Gastroesophageal sphincter (tissue), 4 donors: Measurements from ENCODE around the gene RARRES1. TPM values are rescaled to one million over a fixed set of nuclear protein-coding genes. Genes with fewer than 3 reads are reported as not detected.
"Not testable (repeated sequence)": the region's sequence is repeated elsewhere in the genome, so short reads cannot be mapped to it uniquely, and the experiment has no call there.

Experiments used
- ATAC-seq: fragments of 150-250 bp; one replicate; pipeline ENCODE4 v1.9.1; 2016; ENCODE audit warnings: mild to moderate bottlenecking, moderate library complexity
- H3K27ac ChIP-seq, 4 donors: fragments of 200-600 bp; sonication (generic) in 3 of 4; 1 replicate in 3 of 4; 2 replicates in 1 of 4; pipeline ENCODE4 v1.5.1; 2016 to 2019
- H3K27me3 ChIP-seq: fragments of 200-600 bp; sonication (generic); one replicate; pipeline ENCODE4 v1.5.1; 2019
- H3K36me3 ChIP-seq, 2 donors: fragments of 200-600 bp; sonication (generic); one replicate each; pipeline ENCODE4 v1.5.1; 2019; ENCODE audit warnings: control low read depth in 1 of 2
- H3K4me1 ChIP-seq, 3 donors: fragments of 200-600 bp; sonication (generic); 1 replicate in 2 of 3; 2 replicates in 1 of 3; pipeline ENCODE4 v1.5.1; 2016 to 2019; ENCODE audit warnings: control low read depth in 2 of 3
- H3K4me3 ChIP-seq, 2 donors: fragments of 200-600 bp; sonication (generic); one replicate each; pipeline ENCODE4 v1.5.1; 2019; ENCODE audit warnings: mild to moderate bottlenecking in 1 of 2, moderate library complexity in 1 of 2
- H3K9me3 ChIP-seq, 3 donors: fragments of 200-600 bp; sonication (generic); one replicate each; pipeline ENCODE4 v1.5.1; 2017 to 2019; ENCODE audit warnings: control low read depth in 2 of 3
- CTCF ChIP-seq, 4 experiments: fragments of 200-600 bp in 2 of 4; fragments of 450-650 bp in 2 of 4; sonication (generic) in 1 of 4; IDR thresholded peaks; one replicate each; pipeline ENCODE4 v1.5.1; 2017 to 2019; ENCODE audit warnings: antibody characterized with exemption in 4 of 4, mild to moderate bottlenecking in 2 of 4, moderate library complexity in 2 of 4
- EP300 ChIP-seq: sonication (generic); formaldehyde crosslinking; IDR thresholded peaks from one replicate; pipeline ENCODE4 v1.6.1; 2017; ENCODE audit warnings: antibody characterized with exemption, mild to moderate bottlenecking
- POLR2A ChIP-seq, 2 donors: fragments of 450-650 bp; IDR thresholded peaks; one replicate each; pipeline ENCODE4 v1.6.1; 2017; ENCODE audit warnings: antibody characterized with exemption in 2 of 2, mild to moderate bottlenecking in 2 of 2, moderate library complexity in 1 of 2
- POLR2AphosphoS5 ChIP-seq: sonication (generic); formaldehyde crosslinking; IDR thresholded peaks from one replicate; pipeline ENCODE4 v1.6.1; 2017; ENCODE audit warnings: antibody characterized with exemption
- WGBS, 2 donors: methylation state at CpG; one replicate each; pipeline ENCODE4 v1.1.5; 2018; ENCODE audit warnings: low coverage in 1 of 2; 5-methylcytosine and 5-hydroxymethylcytosine counted together
- total RNA-seq, 4 donors: library from RNA; depleted of rRNA; stranded (reverse); fragments of >200 nt; gene quantifications; one replicate each; pipeline ENCODE4 v1.1.0, GENCODE V29; 2016

The RARRES1 gene
- total RNA-seq, 4 donors from 2014 or later = 4.8 to 110 (median 42.7) TPM

DNA sequence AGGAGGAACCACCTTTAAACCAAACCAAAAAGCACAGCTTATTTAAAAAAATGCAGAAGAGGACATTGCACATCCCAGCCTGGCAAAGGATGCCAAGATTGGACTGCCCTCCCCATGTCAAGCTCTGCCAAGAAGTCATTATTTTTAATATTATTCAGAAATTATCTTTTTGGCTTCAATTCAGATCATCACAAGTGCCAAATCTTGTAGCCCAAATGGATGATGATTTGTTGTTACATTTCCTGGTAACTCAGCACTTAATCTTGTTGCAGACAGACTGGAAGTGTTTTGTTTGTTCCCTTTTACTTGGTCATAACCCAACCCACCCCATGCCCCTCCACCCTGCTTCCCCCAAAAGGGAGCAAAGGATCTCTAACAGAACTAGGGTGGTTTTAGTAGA is 31.7 kb downstream of the RARRES1 start:
- TF ChIP-seq POLR2AphosphoS5 = peak; percentile 49
- no peak for TF ChIP-seq POLR2A (IDR thresholded peaks at IDR 0.05)
- no peak for TF ChIP-seq EP300
- Histone ChIP-seq H3K27me3 (no peaks in the 10 kb centered on the region), H3K4me3 (no peak overlapping the region), H3K9me3 (no peaks in the 10 kb centered on the region), H3K36me3 (peaks cover 0 to 29% of the 10 kb centered on the region in 2 donors), H3K27ac (no peak overlapping the region), H3K4me1 (peaks cover 0 to 23% (median 0%) of the 10 kb centered on the region in 3 donors)
- no peak for ATAC-seq

DNA sequence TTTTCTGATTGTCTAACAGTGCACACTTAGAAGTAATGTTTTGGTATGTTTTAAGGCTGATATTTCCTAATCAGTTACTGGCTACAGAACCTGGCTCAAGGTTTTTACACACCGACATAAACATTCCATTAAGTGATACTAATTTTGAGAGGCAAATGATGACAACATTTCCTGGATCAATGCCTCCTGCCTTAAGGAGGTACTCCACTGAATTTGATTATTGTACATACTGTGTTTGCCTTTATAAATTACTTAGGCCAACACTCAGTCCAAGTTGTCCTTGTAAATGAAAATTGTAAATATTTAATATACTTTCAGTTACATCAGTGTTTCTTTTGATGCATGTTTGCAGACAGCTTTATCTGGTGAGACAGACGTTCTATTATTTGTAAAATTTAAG is 35.6 kb downstream of the RARRES1 start:
- WGBS, 2 donors = 37 to 41% methylated on average over 2 of the region's 2 CpGs
- no peak for TF ChIP-seq POLR2A (IDR thresholded peaks at IDR 0.05)
- no peak for TF ChIP-seq POLR2AphosphoS5
- TF ChIP-seq EP300 = no peak
- TF ChIP-seq CTCF (IDR thresholded peaks at IDR 0.05) = no peak

DNA sequence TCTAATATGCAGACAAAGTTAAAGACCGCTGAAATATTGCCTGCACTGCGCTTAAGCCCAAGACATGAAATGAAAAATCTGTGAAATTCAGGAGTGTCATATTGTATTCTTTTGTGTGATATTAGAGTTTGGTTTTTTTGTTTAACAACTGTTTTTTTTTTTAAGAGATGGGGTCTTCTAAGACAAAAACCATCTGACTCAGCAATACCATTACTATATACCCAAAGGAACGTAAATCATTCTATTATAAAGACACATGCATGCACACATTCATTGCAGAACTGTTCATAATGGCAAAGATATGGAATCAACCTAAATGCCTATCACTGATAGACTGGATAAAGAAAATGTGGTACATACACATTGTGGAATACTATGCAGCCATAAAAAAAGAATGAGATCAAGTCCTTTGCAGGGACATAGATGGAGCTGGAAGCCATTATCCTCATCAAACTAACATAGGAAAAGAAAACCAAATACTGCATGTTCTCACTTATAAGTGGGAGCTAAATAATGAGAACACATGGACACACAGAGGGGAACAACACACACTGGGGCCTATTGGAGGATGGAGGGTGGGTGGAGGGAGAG is 38.3 kb downstream of the RARRES1 start:
- H3K9me3 ChIP-seq, H3K27ac ChIP-seq, H3K4me1 ChIP-seq, H3K4me3 ChIP-seq, ATAC-seq, H3K27me3 ChIP-seq: not testable (repeated sequence)
- WGBS, 2 donors = 31 to 75% methylated on average over 3 of the region's 3 CpGs
- peaks cover 0 to 58% of the 10 kb centered on the region in 2 donors for H3K36me3 ChIP-seq

More for the DNA sequence above, 35.6 kb downstream of the RARRES1 start:
- no peaks in the 10 kb centered on the region for H3K27me3 ChIP-seq
- H3K36me3 ChIP-seq = peaks cover 0 to 41% of the 10 kb centered on the region in 2 donors
- no peak overlapping the region for H3K4me3 ChIP-seq
- no peak overlapping the region for H3K27ac ChIP-seq
- H3K9me3 ChIP-seq = no peaks in the 10 kb centered on the region
- no peak for ATAC-seq
- peaks cover 0 to 23% (median 0%) of the 10 kb centered on the region in 3 donors for H3K4me1 ChIP-seq

- TF ChIP-seq CTCF (IDR thresholded peaks at IDR 0.05) (no peak), EP300 (no peak), POLR2A (IDR thresholded peaks at IDR 0.05) (no peak), POLR2AphosphoS5 (no peak)
- peaks cover 0 to 49% of the 10 kb centered on the region in 2 donors for H3K36me3 ChIP-seq
- 71 to 80% methylated on average over 2 of the region's 2 CpGs for WGBS, 2 donors
Measured at GRCh38 chr3:158685159-158685558, 47.1 kb downstream of the RARRES1 start.

DNA sequence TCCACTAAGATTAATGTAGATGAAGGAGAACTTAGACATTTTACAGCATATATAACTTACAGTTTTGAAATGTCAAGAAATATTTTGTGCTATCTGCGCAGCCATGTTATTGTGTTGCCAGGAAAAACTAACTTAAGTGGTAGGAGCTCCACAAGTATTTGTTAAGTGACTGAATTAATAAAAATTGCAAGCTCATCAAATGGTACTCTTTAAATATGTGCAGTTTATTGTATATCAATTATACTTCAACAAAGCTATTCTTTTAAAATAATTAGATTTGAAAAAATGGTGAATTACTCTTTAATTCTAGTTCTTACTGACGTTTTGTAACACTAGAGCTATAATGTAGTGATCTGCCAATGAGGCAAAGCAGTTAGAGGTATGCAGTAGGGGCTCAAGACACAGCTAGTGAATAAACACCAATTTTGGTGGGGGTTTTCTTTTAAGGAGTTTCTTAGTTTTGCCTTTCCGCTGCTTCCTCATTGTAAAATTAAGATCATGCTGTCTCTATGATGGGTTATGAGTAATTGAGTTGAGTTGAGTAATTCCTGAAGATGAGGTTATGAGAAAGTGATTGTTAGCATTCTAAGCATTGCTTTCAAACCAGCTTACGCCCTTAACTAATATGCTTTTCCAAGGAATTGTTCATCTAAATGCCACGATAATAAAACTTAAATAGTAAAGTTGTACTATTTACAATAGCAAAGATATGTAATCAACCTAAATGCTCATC is 48.9 kb downstream of the RARRES1 start:
- ATAC-seq = no peak
- 94 to 96% methylated on average over 3 to 5 of the region's 5 CpGs for WGBS, 2 donors

More at GRCh38 chr3:158685159-158685558, 47.1 kb downstream of the RARRES1 start:
- H3K27me3 ChIP-seq = no peaks in the 10 kb centered on the region
- H3K9me3 ChIP-seq = no peaks in the 10 kb centered on the region
- H3K27ac ChIP-seq = no peak overlapping the region
- no peaks in the 10 kb centered on the region for H3K4me1 ChIP-seq
- no peak for ATAC-seq
- no peak overlapping the region for H3K4me3 ChIP-seq

More for the DNA sequence above, 48.9 kb downstream of the RARRES1 start:
- TF ChIP-seq CTCF (IDR thresholded peaks at IDR 0.05) (no peak), POLR2AphosphoS5 (no peak), EP300 (no peak), POLR2A (IDR thresholded peaks at IDR 0.05) (no peak)
- H3K36me3 ChIP-seq = peaks cover 3 to 54% of the 10 kb centered on the region in 2 donors
- no peak overlapping the region for H3K27ac ChIP-seq
- no peak overlapping the region for H3K4me3 ChIP-seq
- no peaks in the 10 kb centered on the region for H3K9me3 ChIP-seq
- H3K4me1 ChIP-seq = no peaks in the 10 kb centered on the region
- H3K27me3 ChIP-seq = no peaks in the 10 kb centered on the region
